IMR-90 (cell line): ENCODE results near the gene NAXE. TPM values are rescaled to one million over a fixed set of nuclear protein-coding genes. Genes with fewer than 3 reads are reported as not detected.

Experiments
- ATAC-seq: fragments of 200-7000 bp; cut with Tn5 transposase; 2 replicates; pipeline ENCODE4 v1.9.1; 2020; ENCODE audit warnings: low read depth, mild to moderate bottlenecking, moderate library complexity
- BruUV-seq: library from RNA; stranded (reverse); fragments of 400-500 nt; replicated peaks from 2 replicates; lab custom pipeline; 2021; lab: Mats Ljungman, UMichigan
- CTCF ChIA-PET: fragments of 300-600 bp; formaldehyde crosslinking; extraction: SDS; loops from one replicate; lab custom pipeline; 2021; ENCODE audit warnings: antibody characterized with exemption; lab: Yijun Ruan, JAX
- POLR2A ChIA-PET: fragments of 300-600 bp; sonication (Branson Sonifier 250); formaldehyde crosslinking; loops from one replicate; lab custom pipeline; 2022; ENCODE audit warnings: antibody characterized with exemption; ENCODE audit not compliant: unreplicated experiment; lab: Charles Lee
- DNase-seq: peaks from one replicate; pipeline ENCODE4 v3.0.0; 2013
- H2AFZ ChIP-seq: replicated peaks from 2 replicates; pipeline ENCODE3; 2013; ENCODE audit warnings: low read length, mild to moderate bottlenecking; ENCODE audit not compliant: poor library complexity
- H2AK5ac ChIP-seq: 2 replicates; pipeline ENCODE4 v1.6.1; 2013; ENCODE audit warnings: low read depth, low read length, inconsistent platforms
- H2AK9ac ChIP-seq: replicated peaks from 2 replicates; pipeline ENCODE3; 2013; ENCODE audit warnings: mild to moderate bottlenecking, low read depth, low read length, moderate library complexity; ENCODE audit not compliant: poor library complexity
- H2BK120ac ChIP-seq: 2 replicates; pipeline ENCODE4 v1.6.1; 2013; ENCODE audit warnings: low read depth, low read length, inconsistent platforms
- H2BK15ac ChIP-seq: 3 replicates; pipeline ENCODE4 v1.6.1; 2013; ENCODE audit warnings: low read depth, low read length, inconsistent platforms
- H2BK20ac ChIP-seq: 2 replicates; pipeline ENCODE4 v1.6.1; 2013; ENCODE audit warnings: low read depth, mild to moderate bottlenecking, inconsistent platforms, low read length, moderate library complexity
- H2BK5ac ChIP-seq: 2 replicates; pipeline ENCODE4 v1.6.1; 2013; ENCODE audit warnings: mild to moderate bottlenecking, low read depth, low read length, inconsistent platforms; ENCODE audit not compliant: poor library complexity, severe bottlenecking
- H3K14ac ChIP-seq: replicated peaks from 2 replicates; pipeline ENCODE4 v1.6.1; 2013; ENCODE audit warnings: low read depth, low read length, inconsistent platforms
- H3K18ac ChIP-seq: 2 replicates; pipeline ENCODE4 v1.6.1; 2013; ENCODE audit warnings: low read depth, low read length, control low read depth
- H3K23ac ChIP-seq: 2 replicates; pipeline ENCODE4 v1.6.1; 2013; ENCODE audit warnings: low read depth, low read length, inconsistent platforms
- H3K27ac ChIP-seq: 2 replicates; pipeline ENCODE4 v1.5.1; 2013; ENCODE audit warnings: mild to moderate bottlenecking, control low read depth, low read length; ENCODE audit not compliant: insufficient read depth
- H3K27me3 ChIP-seq: 2 replicates; pipeline ENCODE4 v1.6.1; 2013; ENCODE audit warnings: low read length; ENCODE audit not compliant: control insufficient read depth, insufficient read depth
- H3K36me3 ChIP-seq: 2 replicates; pipeline ENCODE4 v1.6.1; 2013; ENCODE audit warnings: low read length, mixed read lengths; ENCODE audit not compliant: control insufficient read depth, insufficient read depth
- H3K4ac ChIP-seq: 2 replicates; pipeline ENCODE4 v1.6.1; 2013; ENCODE audit warnings: low read depth, low read length, inconsistent platforms
- H3K4me1 ChIP-seq: 2 replicates; pipeline ENCODE4 v1.6.1; 2013; ENCODE audit warnings: low read length, mixed read lengths; ENCODE audit not compliant: control insufficient read depth, insufficient read depth
- H3K4me2 ChIP-seq: 2 replicates; pipeline ENCODE4 v1.6.1; 2013; ENCODE audit warnings: low read depth, mild to moderate bottlenecking, control low read depth, low read length, moderate library complexity
- H3K4me3 ChIP-seq: 2 replicates; pipeline ENCODE4 v1.5.1; 2013; ENCODE audit warnings: low read depth, mild to moderate bottlenecking, control low read depth, low read length, moderate library complexity; ENCODE audit not compliant: insufficient read depth
- H3K56ac ChIP-seq: 2 replicates; pipeline ENCODE4 v1.6.1; 2013; ENCODE audit warnings: low read length, inconsistent platforms; ENCODE audit not compliant: insufficient read depth; ENCODE audit errors: extremely low read depth
- H3K79me1 ChIP-seq, 2 experiments: 2 replicates each; pipeline ENCODE4 v1.6.1; 2013; ENCODE audit warnings: low read length in 2 of 2, inconsistent platforms in 1 of 2, low read depth in 1 of 2
- H3K9ac ChIP-seq: 2 replicates; pipeline ENCODE4 v1.6.1; 2013; ENCODE audit warnings: low read depth, low read length, control low read depth
- H3K9me1 ChIP-seq: 2 replicates; pipeline ENCODE4 v1.6.1; 2013; ENCODE audit warnings: low read length, inconsistent platforms; ENCODE audit not compliant: insufficient read depth
- H3K9me3 ChIP-seq: 2 replicates; pipeline ENCODE4 v1.6.1; 2013; ENCODE audit warnings: low read length; ENCODE audit not compliant: control insufficient read depth, insufficient read depth
- H4K20me1 ChIP-seq: 2 replicates; pipeline ENCODE4 v1.6.1; 2013; ENCODE audit warnings: low read length, inconsistent platforms; ENCODE audit not compliant: insufficient read depth
- H4K5ac ChIP-seq: 2 replicates; pipeline ENCODE4 v1.6.1; 2013; ENCODE audit warnings: mild to moderate bottlenecking, low read depth, low read length, control low read depth
- H4K8ac ChIP-seq, 2 experiments: 2 replicates each; pipeline ENCODE4 v1.6.1; 2013; ENCODE audit warnings: low read depth in 2 of 2, low read length in 2 of 2, control low read depth in 1 of 2, inconsistent platforms in 1 of 2
- H4K91ac ChIP-seq: 2 replicates; pipeline ENCODE4 v1.6.1; 2013; ENCODE audit warnings: low read depth, low read length, inconsistent platforms; ENCODE audit not compliant: insufficient read depth
- BHLHE40 ChIP-seq: fragments of 150-350 bp; IDR thresholded peaks from 2 replicates; pipeline ENCODE4 v1.6.1; 2016; ENCODE audit warnings: mild to moderate bottlenecking, low read depth, low read length
- CEBPB ChIP-seq: IDR thresholded peaks from 2 replicates; pipeline ENCODE4 v1.6.1; 2012; ENCODE audit warnings: low read depth, low read length, improper control_type of control experiment
- CHD1 ChIP-seq: IDR thresholded peaks from 2 replicates; pipeline ENCODE4 v1.6.1; 2012; ENCODE audit warnings: low read depth, low read length, improper control_type of control experiment
- CTCF ChIP-seq: conservative IDR thresholded peaks from 2 replicates; pipeline ENCODE4 v1.5.1; 2012; ENCODE audit warnings: mild to moderate bottlenecking, low read depth, low read length, improper control_type of control experiment
- ELK1 ChIP-seq: fragments of 150-350 bp; IDR thresholded peaks from 2 replicates; pipeline ENCODE4 v1.6.1; 2016; ENCODE audit warnings: low read depth, mild to moderate bottlenecking, low read length, moderate library complexity, borderline replicate concordance
- FOS ChIP-seq: fragments of 150-350 bp; IDR thresholded peaks from 2 replicates; pipeline ENCODE4 v1.6.1; 2016; ENCODE audit warnings: low read depth, low read length
- MAFK ChIP-seq: IDR thresholded peaks from 2 replicates; pipeline ENCODE4 v1.6.1; 2012; ENCODE audit warnings: low read depth, low read length, improper control_type of control experiment
- MAZ ChIP-seq: IDR thresholded peaks from 2 replicates; pipeline ENCODE4 v1.6.1; 2012; ENCODE audit warnings: low read depth, mild to moderate bottlenecking, low read length, improper control_type of control experiment, moderate library complexity, borderline replicate concordance
- MXI1 ChIP-seq: IDR thresholded peaks from 2 replicates; pipeline ENCODE4 v1.6.1; 2012; ENCODE audit warnings: low read depth, mild to moderate bottlenecking, low read length, moderate library complexity, borderline replicate concordance
- NFE2L2 ChIP-seq: fragments of 150-350 bp; IDR thresholded peaks from 2 replicates; pipeline ENCODE4 v1.6.1; 2016; ENCODE audit warnings: low read depth, mild to moderate bottlenecking, low read length
- RAD21 ChIP-seq: IDR thresholded peaks from 2 replicates; pipeline ENCODE4 v1.6.1; 2012; ENCODE audit warnings: low read length, improper control_type of control experiment
- RCOR1 ChIP-seq: IDR thresholded peaks from 2 replicates; pipeline ENCODE4 v1.6.1; 2012; ENCODE audit warnings: mild to moderate bottlenecking, low read length, improper control_type of control experiment; ENCODE audit not compliant: insufficient replicate concordance
- RFX5 ChIP-seq: IDR thresholded peaks from 2 replicates; pipeline ENCODE4 v1.8.0; 2012; ENCODE audit warnings: low read depth, mild to moderate bottlenecking, low read length, moderate library complexity
- USF2 ChIP-seq: fragments of 150-350 bp; IDR thresholded peaks from 2 replicates; pipeline ENCODE4 v1.6.1; 2017; ENCODE audit warnings: mild to moderate bottlenecking, antibody characterized with exemption, low read length, low read depth
- WGBS, 2 experiments: methylation state at CpG; one replicate each; pipeline versions ENCODE4 v1.1.5 to v1.1.7; 2013; ENCODE audit warnings: missing lambda C conversion rate in 2 of 2; ENCODE audit not compliant: insufficient read length in 1 of 2; ENCODE audit errors: extremely low coverage in 2 of 2; 5-methylcytosine and 5-hydroxymethylcytosine counted together
- dilution Hi-C: fragments of 300-500 bp; cut with HindIII; formaldehyde crosslinking; loops from one replicate; pipeline ENCODE4 v1.14.3; 2018; ENCODE audit warnings: low sequenced_read_pairs; ENCODE audit not compliant: unreplicated experiment
- in situ Hi-C: fragments of 300-500 bp; cut with MboI; formaldehyde crosslinking; loops from 3 replicates; pipeline ENCODE4 v1.14.3; 2019; ENCODE audit warnings: low sequenced_read_pairs, inconsistent platforms, mixed read lengths
- intact Hi-C: fragments of 100-400 bp; cut with micrococcal nuclease; formaldehyde crosslinking; loops from 2 replicates; pipeline ENCODE4 v1.10.0; 2022
- polyA plus RNA-seq, 3 experiments: library from polyadenylated mRNA; depleted of rRNA; stranded (reverse); fragments of >200 nt; gene quantifications; 2 replicates each; pipeline ENCODE4 v1.2.3, GENCODE V29; 2012; ENCODE audit warnings: low replicate concordance in 1 of 3
- total RNA-seq: library from RNA; depleted of rRNA; stranded (reverse); fragments of >200 nt; gene quantifications from 2 replicates; pipeline ENCODE4 v1.2.3, GENCODE V29; 2012

NAXE gene
- total and polyA plus RNA-seq, 2 of the 4 experiments (the other 2 are of a cell fraction): 61.0 to 74.2 TPM

GRCh38 chr1:156578055-156578454 lies 13.5 kb upstream of the NAXE start:
- Histone ChIP-seq H3K4me1 (no peaks in the 10 kb centered on the region), H3K36me3 (no peaks in the 10 kb centered on the region), H3K23ac (no peak overlapping the region), H3K27ac (no peak overlapping the region), H2AK9ac (no peak overlapping the region), H4K8ac (no peak overlapping the region), H3K9ac (no peak overlapping the region; the same call in 1 of the 2 replicates), H2AFZ (no peak overlapping the region), H3K4ac (no peak overlapping the region), H2AK5ac (no peak overlapping the region), H2BK5ac (no peak overlapping the region), H3K4me2 (no peak overlapping the region), H3K18ac (no peak overlapping the region), H2BK120ac (no peak overlapping the region), H2BK15ac (no peak overlapping the region), H3K27me3 (peaks cover 20% of the 10 kb centered on the region), H4K20me1 (no peaks in the 10 kb centered on the region), H3K56ac (no peak overlapping the region), H3K9me3 (no peaks in the 10 kb centered on the region), H4K5ac (no peak overlapping the region), H3K14ac (no peak overlapping the region), H3K4me3 (no peak overlapping the region), H3K79me1 (no peaks in the 10 kb centered on the region), H4K91ac (no peak overlapping the region), H2BK20ac (no peak overlapping the region), H3K9me1 (no peaks in the 10 kb centered on the region)
- dilution Hi-C loops (no loop called here), in situ Hi-C loops (no loop called here), intact Hi-C loops (no loop called here)
- CTCF ChIA-PET: no interaction called here
- no peak for ATAC-seq
- POLR2A ChIA-PET: no interaction called here
- BruUV-seq: no TSS peak
- no peak for DNase-seq
- whole genome bisulfite sequencing, 2 experiments: no CpG with 5 or more reads among the region's 7 CpGs
- TF ChIP-seq MXI1 (no peak), CEBPB (no peak), MAZ (no peak), RFX5 (no peak), RCOR1 (no peak), USF2 (no peak), CTCF (no peak), ELK1 (no peak), BHLHE40 (no peak), NFE2L2 (no peak), RAD21 (no peak), FOS (no peak), MAFK (no peak), CHD1 (no peak)
